A204.1 (cell line): ENCODE measurements around the gene PTGR2.
"Not testable (repeated sequence)": the region's sequence is repeated elsewhere in the genome, so short reads cannot be mapped to it uniquely, and the experiment has no call there.

Experiments
- FAIRE-seq: peaks from 2 replicates; lab custom pipeline; 2012; peaks lifted over from hg19 to GRCh38; lab: Jason Lieb, UNC

The PTGR2 gene

GRCh38 chr14:73887694-73888459, 36.2 kb downstream of the PTGR2 start:
- no peak for FAIRE-seq

GRCh38 chr14:73888460-73888725, 36.8 kb downstream of the PTGR2 start:
- no peak for FAIRE-seq

GRCh38 chr14:73888971-73889370, 37.3 kb downstream of the PTGR2 start:
- no peak for FAIRE-seq

- no peak for FAIRE-seq
Observed at GRCh38 chr14:73889376-73889775, 37.7 kb downstream of the PTGR2 start.

GRCh38 chr14:73894180-73894687, 42.6 kb downstream of the PTGR2 start:
- not testable (repeated sequence) for FAIRE-seq

- no peak for FAIRE-seq
Observed at GRCh38 chr14:73895939-73896338, 44.3 kb downstream of the PTGR2 start.

- no peak for FAIRE-seq
Observed at GRCh38 chr14:73896521-73896920, 44.9 kb downstream of the PTGR2 start.

- FAIRE-seq = no peak
Observed at GRCh38 chr14:73903028-73903427, 51.4 kb downstream of the PTGR2 start.

GRCh38 chr14:73909681-73910080, 58.0 kb downstream of the PTGR2 start:
- no peak for FAIRE-seq

- FAIRE-seq = no peak
Observed at GRCh38 chr14:73913256-73913655, 61.6 kb downstream of the PTGR2 start.

GRCh38 chr14:73916324-73916723, 64.7 kb downstream of the PTGR2 start:
- FAIRE-seq = no peak

- not testable (repeated sequence) for FAIRE-seq
Observed at GRCh38 chr14:73919457-73919856, 67.8 kb downstream of the PTGR2 start.

GRCh38 chr14:73924337-73924736, 72.7 kb downstream of the PTGR2 start:
- FAIRE-seq = no peak
